ENCODE results near the gene SIAH3. TPM values are rescaled to one million over a fixed set of nuclear protein-coding genes. Genes with fewer than 3 reads are reported as not detected.

The SIAH3 gene
- total and polyA plus RNA-seq, 7 donors, result 0.01 TPM; not detected in 6

DNA sequence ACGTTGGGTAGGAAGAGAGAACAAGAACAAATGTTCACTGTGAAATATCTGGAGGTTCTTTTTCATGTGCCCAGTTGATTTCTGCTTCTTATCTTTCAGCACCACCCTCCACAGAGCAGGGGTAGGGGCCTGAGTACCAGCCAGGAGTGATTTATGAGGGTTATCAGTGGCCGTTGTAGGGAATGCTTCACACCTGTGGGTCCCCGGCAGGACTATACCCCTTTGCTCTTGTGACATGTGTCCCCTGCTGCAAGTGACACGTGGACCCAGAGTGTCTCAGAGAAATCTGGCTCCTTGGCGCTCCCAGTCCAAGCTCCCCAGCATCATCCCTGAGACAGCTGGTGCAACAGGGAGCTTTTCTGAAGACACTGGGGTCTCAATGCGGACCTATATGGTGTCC is 29.7 kb downstream of the SIAH3 start:
- Histone ChIP-seq H3K4me1 (peaks cover 0 to 8% (median 0%) of the 10 kb centered on the region in 4 donors), H3K27me3 (no peaks in the 10 kb centered on the region), H3K27ac (no peak overlapping the region), H3K9me3 (peaks cover 0 to 3% (median 0%) of the 10 kb centered on the region in 4 donors), H3K36me3 (no peaks in the 10 kb centered on the region), H3K4me3 (no peak overlapping the region)
- intact Hi-C loops (cut with DNase I), result no loop called here
- WGBS, 2 donors, result 77 to 78% methylated on average over 6 of the region's 6 CpGs
- TF ChIP-seq, protein P1, sequence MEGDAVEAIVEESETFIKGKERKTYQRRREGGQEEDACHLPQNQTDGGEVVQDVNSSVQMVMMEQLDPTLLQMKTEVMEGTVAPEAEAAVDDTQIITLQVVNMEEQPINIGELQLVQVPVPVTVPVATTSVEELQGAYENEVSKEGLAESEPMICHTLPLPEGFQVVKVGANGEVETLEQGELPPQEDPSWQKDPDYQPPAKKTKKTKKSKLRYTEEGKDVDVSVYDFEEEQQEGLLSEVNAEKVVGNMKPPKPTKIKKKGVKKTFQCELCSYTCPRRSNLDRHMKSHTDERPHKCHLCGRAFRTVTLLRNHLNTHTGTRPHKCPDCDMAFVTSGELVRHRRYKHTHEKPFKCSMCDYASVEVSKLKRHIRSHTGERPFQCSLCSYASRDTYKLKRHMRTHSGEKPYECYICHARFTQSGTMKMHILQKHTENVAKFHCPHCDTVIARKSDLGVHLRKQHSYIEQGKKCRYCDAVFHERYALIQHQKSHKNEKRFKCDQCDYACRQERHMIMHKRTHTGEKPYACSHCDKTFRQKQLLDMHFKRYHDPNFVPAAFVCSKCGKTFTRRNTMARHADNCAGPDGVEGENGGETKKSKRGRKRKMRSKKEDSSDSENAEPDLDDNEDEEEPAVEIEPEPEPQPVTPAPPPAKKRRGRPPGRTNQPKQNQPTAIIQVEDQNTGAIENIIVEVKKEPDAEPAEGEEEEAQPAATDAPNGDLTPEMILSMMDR (IDR thresholded peaks at IDR 0.05), result no peak
- TF ChIP-seq EP300 (IDR thresholded peaks at IDR 0.05) (no peak), POLR2AphosphoS5 (IDR thresholded peaks at IDR 0.05) (no peak), POLR2A (IDR thresholded peaks at IDR 0.05) (no peak)
- DNase-seq, result no peak

DNA sequence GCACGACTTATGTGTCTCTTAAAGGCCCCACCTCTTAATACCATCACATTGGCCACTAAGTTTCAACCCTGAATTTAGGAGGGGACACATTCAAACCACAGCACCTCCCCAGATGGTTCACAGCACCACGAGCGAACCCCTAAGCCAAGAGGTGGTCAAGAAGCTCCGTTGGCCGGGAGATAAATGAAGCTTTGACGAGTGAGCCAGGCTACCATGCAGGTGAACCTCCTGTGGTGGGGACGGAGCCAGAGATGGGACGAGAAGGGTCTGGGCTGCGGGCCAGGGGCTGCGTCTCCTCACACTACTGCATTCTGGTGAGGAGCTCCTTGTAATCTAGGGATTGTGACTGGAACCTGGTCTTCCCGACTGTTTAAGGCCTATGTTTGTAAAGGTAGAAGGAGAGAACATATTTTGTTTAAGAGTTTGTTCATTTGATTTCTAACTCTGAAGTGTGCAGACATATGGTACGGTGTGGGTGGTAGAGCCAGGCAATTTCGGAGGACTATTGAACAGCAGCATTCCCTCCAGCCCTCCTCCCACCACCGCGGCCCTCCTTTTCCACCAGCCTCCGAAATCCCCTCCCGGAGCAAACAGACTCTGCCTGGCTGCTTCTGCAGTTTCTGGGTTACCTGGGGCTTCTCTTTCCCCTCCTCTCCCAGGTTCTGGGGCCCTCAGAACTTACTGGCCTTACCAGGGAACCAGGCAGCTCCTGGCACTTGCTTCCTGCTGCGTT is 31.3 kb downstream of the SIAH3 start:
- Histone ChIP-seq H3K36me3 (no peaks in the 10 kb centered on the region), H3K4me1 (peaks cover 0 to 8% (median 0%) of the 10 kb centered on the region in 4 donors), H3K9me3 (peaks cover 0 to 3% (median 0%) of the 10 kb centered on the region in 4 donors), H3K4me3 (no peak overlapping the region), H3K27ac (no peak overlapping the region), H3K27me3 (no peaks in the 10 kb centered on the region)
- TF ChIP-seq EP300 (IDR thresholded peaks at IDR 0.05) (no peak), POLR2AphosphoS5 (IDR thresholded peaks at IDR 0.05) (no peak), POLR2A (IDR thresholded peaks at IDR 0.05) (no peak)
- TF ChIP-seq, protein P1 (IDR thresholded peaks at IDR 0.05), result no peak
- no peak for DNase-seq
- intact Hi-C loops (cut with DNase I), result no loop called here
- WGBS, 2 donors, result 95% methylated on average over 18 of the region's 18 CpGs

DNA sequence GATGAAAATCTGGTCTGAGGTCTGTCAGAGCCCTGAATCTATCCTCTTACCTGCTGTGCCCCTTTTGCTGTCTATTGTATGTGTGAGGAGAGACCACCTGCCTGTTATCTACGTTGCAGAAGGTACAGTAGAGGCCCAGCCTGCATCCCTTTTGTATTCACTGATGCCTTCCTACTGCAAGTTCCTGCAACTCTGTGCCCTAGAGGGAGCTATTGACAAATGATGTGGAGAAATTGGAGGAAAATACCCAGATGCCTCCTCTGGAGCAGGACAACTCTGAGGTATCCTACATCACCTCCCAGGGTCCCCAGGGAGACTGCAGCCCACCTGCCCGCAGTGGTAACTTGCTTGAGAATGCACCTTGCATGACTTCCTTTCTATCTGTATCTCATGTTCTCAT is 33.7 kb downstream of the SIAH3 start:
- TF ChIP-seq POLR2AphosphoS5 (IDR thresholded peaks at IDR 0.05) (no peak), EP300 (IDR thresholded peaks at IDR 0.05) (no peak), POLR2A (IDR thresholded peaks at IDR 0.05) (no peak)
- TF ChIP-seq, protein P1 (IDR thresholded peaks at IDR 0.05), result no peak
- intact Hi-C loops (cut with DNase I), result no loop called here
- H3K36me3 ChIP-seq, result no peaks in the 10 kb centered on the region
- 58 to 73% methylated on average over 2 of the region's 2 CpGs for WGBS, 2 donors
- no peak overlapping the region for H3K4me3 ChIP-seq
- no peaks in the 10 kb centered on the region for H3K27me3 ChIP-seq
- no peaks in the 10 kb centered on the region for H3K4me1 ChIP-seq
- DNase-seq, result no peak
- no peak overlapping the region for H3K27ac ChIP-seq
- peaks cover 0 to 3% (median 0%) of the 10 kb centered on the region in 4 donors for H3K9me3 ChIP-seq

DNA sequence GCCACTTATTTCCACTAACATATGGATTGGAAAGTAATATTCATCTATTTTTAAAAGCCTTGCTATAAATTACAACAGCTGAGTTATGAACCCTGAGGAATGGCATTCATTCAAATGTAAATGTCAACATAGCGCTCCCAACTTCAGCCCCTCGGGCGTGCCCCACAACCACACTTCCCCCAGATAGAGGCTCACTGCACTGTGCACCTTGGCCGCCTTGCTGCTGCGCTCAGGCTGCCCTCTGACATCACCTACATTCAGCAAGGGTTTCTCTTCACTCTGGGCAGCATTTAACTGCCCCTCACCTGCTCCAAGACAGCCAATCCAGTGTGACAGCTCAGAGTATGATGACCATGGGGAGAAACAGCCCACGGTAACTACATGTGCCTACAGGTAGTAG is 35.1 kb downstream of the SIAH3 start:
- 68 to 74% methylated on average over 6 of the region's 6 CpGs for WGBS, 2 donors
- Histone ChIP-seq H3K36me3 (no peaks in the 10 kb centered on the region), H3K27me3 (no peaks in the 10 kb centered on the region), H3K9me3 (peaks cover 0 to 3% (median 0%) of the 10 kb centered on the region in 4 donors), H3K4me1 (no peaks in the 10 kb centered on the region), H3K4me3 (no peak overlapping the region), H3K27ac (no peak overlapping the region)
- no peak for TF ChIP-seq POLR2AphosphoS5 (IDR thresholded peaks at IDR 0.05)
- TF ChIP-seq, protein P1 (IDR thresholded peaks at IDR 0.05), result no peak
- TF ChIP-seq EP300 (IDR thresholded peaks at IDR 0.05), result no peak
- TF ChIP-seq POLR2A (IDR thresholded peaks at IDR 0.05), result no peak
- intact Hi-C loops (cut with DNase I), result no loop called here
- no peak for DNase-seq

Measured in sigmoid colon (tissue), 7 donors.